IgD-negative memory B cell (primary cell): ENCODE data around the gene CYP2R1. TPM values are rescaled to one million over a fixed set of nuclear protein-coding genes. Genes with fewer than 3 reads are reported as not detected.
"Not testable (repeated sequence)": the region's sequence is repeated elsewhere in the genome, so short reads cannot be mapped to it uniquely, and the experiment has no call there.

ENCODE experiments used
- H3K27ac Mint-ChIP-seq, 3 donors: one replicate each; pipeline ENCODE4 v1.8.0; 2020 to 2022; ENCODE audit warnings: mild to moderate bottlenecking in 3 of 3, mixed read lengths in 3 of 3, moderate library complexity in 1 of 3
- H3K27me3 Mint-ChIP-seq: one replicate; pipeline ENCODE4 v1.8.0; 2021; ENCODE audit warnings: mixed read lengths
- H3K36me3 Mint-ChIP-seq: one replicate; pipeline ENCODE4 v1.8.0; 2020; ENCODE audit warnings: mild to moderate bottlenecking, mixed read lengths
- H3K4me1 Mint-ChIP-seq, 3 donors: one replicate each; pipeline ENCODE4 v1.8.0; 2020 to 2022; ENCODE audit warnings: mixed read lengths in 3 of 3, mild to moderate bottlenecking in 1 of 3
- H3K4me3 Mint-ChIP-seq, 4 donors: one replicate each; pipeline ENCODE4 v1.8.0; 2020 to 2022; ENCODE audit warnings: mild to moderate bottlenecking in 4 of 4, mixed read lengths in 4 of 4, moderate library complexity in 3 of 4
- H3K9me3 Mint-ChIP-seq, 3 donors: one replicate each; pipeline ENCODE4 v1.8.0; 2020 to 2021; ENCODE audit warnings: mixed read lengths in 3 of 3, mild to moderate bottlenecking in 1 of 3
- polyA plus RNA-seq: library from polyadenylated mRNA; unstranded; fragments of 300-500 nt; fragmentation: Illumina TruSeq; gene quantifications from one replicate; pipeline ENCODE4 v1.2.3, GENCODE V29; 2021

Gene CYP2R1
- polyA plus RNA-seq, 1 donor from 2014 or later, result 21.6 TPM

GRCh38 chr11:14875163-14875562 lies 16.9 kb downstream of the CYP2R1 start:
- Mint-ChIP-seq H3K4me1 (peaks cover 2 to 8% (median 5%) of the 10 kb centered on the region in 3 donors), H3K27me3 (no peaks in the 10 kb centered on the region), H3K9me3 (no peaks in the 10 kb centered on the region), H3K4me3 (no peak overlapping the region), H3K36me3 (peaks cover 5% of the 10 kb centered on the region), H3K27ac (no peak overlapping the region)

- peaks cover 2 to 8% (median 5%) of the 10 kb centered on the region in 3 donors for H3K4me1 Mint-ChIP-seq
- no peaks in the 10 kb centered on the region for H3K9me3 Mint-ChIP-seq
- no peaks in the 10 kb centered on the region for H3K27me3 Mint-ChIP-seq
- H3K36me3 Mint-ChIP-seq, result peaks cover 5% of the 10 kb centered on the region
- H3K4me3 Mint-ChIP-seq, result no peak overlapping the region
- peak overlapping the region in 1 of 3 donors; percentile 70 for H3K27ac Mint-ChIP-seq
These were observed 18.4 kb downstream of the CYP2R1 start for GRCh38 chr11:14873632-14874031.

DNA sequence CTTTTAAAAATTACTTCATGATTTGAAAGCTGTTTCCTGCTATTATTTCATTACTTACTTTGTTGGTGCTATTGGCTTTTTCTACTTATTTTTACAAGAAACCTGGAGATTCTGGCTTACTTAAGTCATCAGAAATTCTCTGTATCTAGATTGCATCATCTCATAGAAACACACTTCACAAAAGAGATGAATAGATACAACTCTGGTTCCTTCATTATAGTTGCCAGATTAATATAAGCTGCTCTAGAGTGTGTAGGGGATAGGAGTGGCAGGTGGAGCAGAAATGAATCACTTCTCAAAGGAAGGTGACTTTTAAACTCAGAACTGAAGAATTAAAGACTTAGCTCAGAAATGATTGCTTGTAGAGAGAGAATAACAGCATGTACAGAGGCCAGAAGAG lies 20.0 kb downstream of the CYP2R1 start:
- Mint-ChIP-seq H3K27me3 (no peaks in the 10 kb centered on the region), H3K27ac (no peak overlapping the region), H3K4me3 (no peak overlapping the region), H3K36me3 (peaks cover 5% of the 10 kb centered on the region), H3K4me1 (no peaks in the 10 kb centered on the region), H3K9me3 (no peaks in the 10 kb centered on the region)

- H3K4me3 Mint-ChIP-seq, H3K9me3 Mint-ChIP-seq, H3K4me1 Mint-ChIP-seq, H3K27ac Mint-ChIP-seq, H3K27me3 Mint-ChIP-seq: not testable (repeated sequence)
- peaks cover 13% of the 10 kb centered on the region for H3K36me3 Mint-ChIP-seq
These were observed 28.3 kb downstream of the CYP2R1 start for GRCh38 chr11:14863775-14864174.

GRCh38 chr11:14861680-14862079 lies 30.4 kb downstream of the CYP2R1 start:
- no peaks in the 10 kb centered on the region for H3K4me1 Mint-ChIP-seq
- H3K9me3 Mint-ChIP-seq, result peaks cover 5 to 9% (median 9%) of the 10 kb centered on the region in 3 donors
- H3K36me3 Mint-ChIP-seq, result peaks cover 13% of the 10 kb centered on the region
- H3K4me3 Mint-ChIP-seq, result no peak overlapping the region
- H3K27ac Mint-ChIP-seq, result no peak overlapping the region
- H3K27me3 Mint-ChIP-seq, result no peaks in the 10 kb centered on the region

- H3K4me1 Mint-ChIP-seq, result no peaks in the 10 kb centered on the region
- H3K27ac Mint-ChIP-seq, result no peak overlapping the region
- peaks cover 5 to 9% (median 9%) of the 10 kb centered on the region in 3 donors for H3K9me3 Mint-ChIP-seq
- H3K4me3 Mint-ChIP-seq, result no peak overlapping the region
- peaks cover under 1% of the 10 kb centered on the region for H3K27me3 Mint-ChIP-seq
- H3K36me3 Mint-ChIP-seq, result peaks cover 13% of the 10 kb centered on the region
These were observed 31.5 kb downstream of the CYP2R1 start for GRCh38 chr11:14860511-14860910.

- Mint-ChIP-seq H3K4me3 (no peak overlapping the region), H3K4me1 (no peaks in the 10 kb centered on the region), H3K36me3 (peaks cover 6% of the 10 kb centered on the region), H3K27ac (no peak overlapping the region), H3K27me3 (peaks cover 2% of the 10 kb centered on the region), H3K9me3 (peaks cover 0 to 5% (median 0%) of the 10 kb centered on the region in 3 donors)
These were observed 33.6 kb downstream of the CYP2R1 start for GRCh38 chr11:14858404-14858803.

DNA sequence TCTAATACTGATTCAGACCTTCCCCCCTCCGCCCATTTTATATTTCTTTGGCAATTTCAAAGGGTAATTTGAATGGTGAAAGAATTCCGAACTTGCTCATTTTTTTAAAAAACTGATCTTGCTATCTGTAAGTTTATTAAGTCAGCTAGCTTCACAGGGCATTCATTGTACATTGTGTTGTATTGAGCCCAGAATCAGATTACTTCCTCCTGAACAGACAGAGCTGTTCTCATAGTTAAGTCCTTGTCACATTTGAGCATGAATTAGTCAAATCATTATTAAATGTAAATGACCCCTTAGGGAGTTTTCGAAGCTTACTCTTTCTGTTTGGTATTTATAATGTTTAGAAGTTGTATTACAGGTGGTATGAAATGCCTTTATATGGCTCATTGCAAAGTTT lies 34.4 kb downstream of the CYP2R1 start:
- no peak overlapping the region for H3K27ac Mint-ChIP-seq
- H3K4me3 Mint-ChIP-seq, result no peak overlapping the region
- H3K27me3 Mint-ChIP-seq, result peaks cover 2% of the 10 kb centered on the region
- H3K36me3 Mint-ChIP-seq, result peaks cover 4% of the 10 kb centered on the region
- no peaks in the 10 kb centered on the region for H3K4me1 Mint-ChIP-seq
- H3K9me3 Mint-ChIP-seq, result no peaks in the 10 kb centered on the region

DNA sequence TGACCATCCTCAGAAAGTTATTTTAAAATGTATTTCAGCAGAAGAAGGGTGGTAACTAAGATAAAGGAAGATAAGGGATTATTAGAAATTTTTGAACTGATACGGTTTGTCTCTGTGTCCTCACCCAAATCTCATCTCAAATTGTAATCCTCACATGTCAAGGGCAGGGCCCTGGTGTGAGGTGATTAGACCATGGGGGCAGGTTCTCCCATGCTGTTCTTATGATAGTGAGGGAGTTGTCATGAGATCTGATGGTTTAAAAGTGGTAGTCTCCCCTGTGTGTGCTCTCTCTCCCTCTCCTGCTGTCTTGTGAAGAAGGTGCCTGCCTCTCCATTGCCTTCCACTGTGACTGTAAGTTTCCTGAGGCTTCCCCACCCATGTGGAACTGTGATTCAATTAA lies 36.1 kb downstream of the CYP2R1 start:
- H3K27ac Mint-ChIP-seq, result no peak overlapping the region
- no peaks in the 10 kb centered on the region for H3K4me1 Mint-ChIP-seq
- peaks cover 2% of the 10 kb centered on the region for H3K27me3 Mint-ChIP-seq
- no peaks in the 10 kb centered on the region for H3K9me3 Mint-ChIP-seq
- peaks cover 8% of the 10 kb centered on the region for H3K36me3 Mint-ChIP-seq
- H3K4me3 Mint-ChIP-seq, result no peak overlapping the region

- no peaks in the 10 kb centered on the region for H3K9me3 Mint-ChIP-seq
- peaks cover 2% of the 10 kb centered on the region for H3K27me3 Mint-ChIP-seq
- peaks cover 8% of the 10 kb centered on the region for H3K36me3 Mint-ChIP-seq
- no peaks in the 10 kb centered on the region for H3K4me1 Mint-ChIP-seq
- no peak overlapping the region for H3K27ac Mint-ChIP-seq
- no peak overlapping the region for H3K4me3 Mint-ChIP-seq
These were observed 38.0 kb downstream of the CYP2R1 start for GRCh38 chr11:14854057-14854456.

DNA sequence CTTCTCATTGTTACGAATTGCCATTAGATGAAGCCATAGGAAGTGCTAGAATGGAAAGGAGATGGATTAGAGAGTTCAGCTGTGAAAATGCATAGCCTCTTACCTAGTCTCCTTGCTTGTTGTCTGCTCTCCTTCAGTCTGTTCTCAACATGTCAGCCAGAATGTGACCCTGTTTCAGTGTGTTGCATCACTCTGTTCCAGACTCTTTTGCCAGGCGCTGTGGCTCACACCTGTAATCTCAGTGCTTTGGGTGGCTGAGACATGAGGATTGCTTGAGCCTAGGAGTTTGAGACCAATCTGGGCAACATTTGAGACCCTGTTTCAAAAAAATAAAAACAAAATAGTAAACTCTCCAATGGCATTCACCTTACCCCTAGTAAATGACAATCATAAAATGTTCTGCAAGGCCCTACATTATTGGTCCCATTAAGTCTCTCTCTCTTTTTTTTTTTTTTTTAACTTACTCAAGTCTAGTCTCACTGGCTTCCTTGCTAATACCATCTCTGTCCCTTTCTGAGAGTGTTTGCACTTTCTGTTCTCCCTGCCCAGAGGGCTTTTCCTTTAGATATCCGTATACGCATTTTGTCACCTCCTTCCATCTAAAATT lies 39.4 kb downstream of the CYP2R1 start:
- Mint-ChIP-seq H3K27ac (no peak overlapping the region), H3K4me1 (no peaks in the 10 kb centered on the region), H3K36me3 (peaks cover 8% of the 10 kb centered on the region), H3K27me3 (peaks cover 2% of the 10 kb centered on the region), H3K9me3 (no peaks in the 10 kb centered on the region), H3K4me3 (no peak overlapping the region)

GRCh38 chr11:14842002-14842401 lies 50.0 kb downstream of the CYP2R1 start:
- Mint-ChIP-seq H3K27ac (no peak overlapping the region), H3K27me3 (peaks cover 2% of the 10 kb centered on the region), H3K36me3 (peaks cover 9% of the 10 kb centered on the region), H3K4me3 (no peak overlapping the region), H3K4me1 (no peaks in the 10 kb centered on the region), H3K9me3 (peaks cover 0 to 4% (median 0%) of the 10 kb centered on the region in 3 donors)

DNA sequence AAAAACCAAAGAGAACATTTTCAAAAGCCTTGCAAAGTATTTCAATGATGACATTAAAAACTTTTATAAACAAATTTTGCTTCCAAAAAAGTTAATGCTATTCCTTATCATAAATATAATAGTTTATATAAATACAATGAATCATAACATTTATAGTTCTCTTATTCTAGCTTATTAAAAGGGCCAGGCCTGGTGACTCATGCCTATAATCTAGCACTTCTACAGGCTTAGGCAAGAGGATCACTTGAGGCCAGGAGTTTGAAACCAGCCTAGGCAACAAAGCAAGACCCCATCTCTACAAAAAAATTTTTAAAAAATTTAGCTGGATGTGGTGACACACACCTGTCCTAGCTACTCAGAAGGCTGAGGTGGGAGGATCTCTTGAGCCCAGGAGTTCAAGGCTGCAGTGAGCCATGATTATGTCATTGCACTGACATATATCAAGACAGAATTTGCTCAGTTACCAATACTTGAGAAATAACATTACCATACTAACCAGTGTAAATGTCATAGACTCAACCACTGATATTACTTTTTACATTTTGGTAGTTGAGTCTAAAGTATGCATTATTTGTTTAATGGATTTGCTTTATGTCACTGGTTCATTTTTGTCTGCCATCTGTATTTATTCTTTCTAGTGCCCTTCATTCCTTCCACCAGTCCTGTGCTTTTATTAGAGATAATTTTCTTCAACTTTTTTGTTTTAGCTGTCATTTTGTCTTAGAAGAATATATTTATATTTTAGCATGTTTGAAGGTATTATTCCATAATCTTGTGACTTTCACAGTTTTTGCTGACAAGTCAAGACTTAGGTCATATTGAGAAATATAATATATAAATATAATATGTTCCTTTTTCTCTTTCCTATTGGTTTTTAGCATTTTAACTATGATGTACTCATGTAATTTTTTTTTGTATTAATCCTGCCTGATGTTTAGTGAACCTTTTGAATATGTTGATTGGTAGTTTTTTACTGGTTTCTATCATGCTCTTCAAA lies 56.2 kb downstream of the CYP2R1 start:
- peaks cover 0 to 3% (median 2%) of the 10 kb centered on the region in 3 donors for H3K9me3 Mint-ChIP-seq
- H3K4me3 Mint-ChIP-seq, result peak overlapping the region in 1 of 4 donors; percentile 17
- peaks cover 0 to 1% (median 0%) of the 10 kb centered on the region in 3 donors for H3K4me1 Mint-ChIP-seq
- peaks cover 2% of the 10 kb centered on the region for H3K27me3 Mint-ChIP-seq
- peaks cover 2% of the 10 kb centered on the region for H3K36me3 Mint-ChIP-seq
- no peak overlapping the region for H3K27ac Mint-ChIP-seq
